Measurements from ENCODE around the gene EPHB1.

EPHB1 gene

DNA sequence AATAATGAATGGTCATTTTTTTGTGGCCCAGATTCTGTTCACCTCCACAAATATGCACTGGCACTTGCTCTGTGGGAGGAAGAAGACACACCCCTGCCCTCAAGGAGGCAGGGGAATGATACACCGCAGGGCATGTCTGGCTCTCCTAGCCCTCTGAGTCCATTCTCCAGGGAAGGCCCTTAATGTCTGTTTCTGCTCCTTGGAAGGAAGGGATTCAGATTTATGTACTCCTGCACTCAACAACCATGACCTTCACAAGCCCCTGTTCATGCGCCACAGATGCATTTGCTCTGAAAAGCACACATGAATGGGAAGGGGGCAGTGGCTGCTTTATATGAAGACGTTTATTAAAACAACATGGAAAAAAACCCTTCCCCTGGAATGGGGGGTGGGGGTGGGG is 333.8 kb downstream of the EPHB1 start:
- no peak for DNase-seq (ENCODE audit: extremely low read depth, low read depth)
- H3K4me3 ChIP-seq (replicated peaks; ENCODE audit: low read depth, low read length): no peak overlapping the region
- TF ChIP-seq, protein P1, sequence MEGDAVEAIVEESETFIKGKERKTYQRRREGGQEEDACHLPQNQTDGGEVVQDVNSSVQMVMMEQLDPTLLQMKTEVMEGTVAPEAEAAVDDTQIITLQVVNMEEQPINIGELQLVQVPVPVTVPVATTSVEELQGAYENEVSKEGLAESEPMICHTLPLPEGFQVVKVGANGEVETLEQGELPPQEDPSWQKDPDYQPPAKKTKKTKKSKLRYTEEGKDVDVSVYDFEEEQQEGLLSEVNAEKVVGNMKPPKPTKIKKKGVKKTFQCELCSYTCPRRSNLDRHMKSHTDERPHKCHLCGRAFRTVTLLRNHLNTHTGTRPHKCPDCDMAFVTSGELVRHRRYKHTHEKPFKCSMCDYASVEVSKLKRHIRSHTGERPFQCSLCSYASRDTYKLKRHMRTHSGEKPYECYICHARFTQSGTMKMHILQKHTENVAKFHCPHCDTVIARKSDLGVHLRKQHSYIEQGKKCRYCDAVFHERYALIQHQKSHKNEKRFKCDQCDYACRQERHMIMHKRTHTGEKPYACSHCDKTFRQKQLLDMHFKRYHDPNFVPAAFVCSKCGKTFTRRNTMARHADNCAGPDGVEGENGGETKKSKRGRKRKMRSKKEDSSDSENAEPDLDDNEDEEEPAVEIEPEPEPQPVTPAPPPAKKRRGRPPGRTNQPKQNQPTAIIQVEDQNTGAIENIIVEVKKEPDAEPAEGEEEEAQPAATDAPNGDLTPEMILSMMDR (IDR thresholded peaks at IDR 0.05; ENCODE audit: low read depth, low read length, missing control alignments): no peak

DNA sequence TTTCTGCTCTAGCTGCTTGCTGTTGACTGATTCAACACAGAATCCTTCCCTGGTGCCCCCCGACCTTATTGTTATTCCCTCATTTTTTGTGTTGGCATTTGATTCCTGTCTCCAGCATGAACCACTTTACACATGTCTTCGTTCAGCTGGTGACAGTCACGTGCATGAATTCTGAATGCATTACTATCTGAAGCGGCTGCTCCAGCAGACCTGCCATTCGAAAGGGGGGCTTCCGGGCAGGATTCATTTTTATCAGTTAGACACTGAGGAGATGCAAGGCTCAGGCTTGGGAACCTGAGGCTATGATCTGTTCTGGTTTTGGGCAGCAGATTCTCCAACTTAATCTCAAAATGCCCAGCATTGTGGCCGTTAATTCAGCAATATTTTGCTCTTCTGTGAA is 336.2 kb downstream of the EPHB1 start:
- H3K4me3 ChIP-seq (replicated peaks; ENCODE audit: low read depth, low read length): no peak overlapping the region
- TF ChIP-seq, protein P1 (IDR thresholded peaks at IDR 0.05; ENCODE audit: low read depth, low read length, missing control alignments): no peak
- no peak for DNase-seq (ENCODE audit: extremely low read depth, low read depth)

DNA sequence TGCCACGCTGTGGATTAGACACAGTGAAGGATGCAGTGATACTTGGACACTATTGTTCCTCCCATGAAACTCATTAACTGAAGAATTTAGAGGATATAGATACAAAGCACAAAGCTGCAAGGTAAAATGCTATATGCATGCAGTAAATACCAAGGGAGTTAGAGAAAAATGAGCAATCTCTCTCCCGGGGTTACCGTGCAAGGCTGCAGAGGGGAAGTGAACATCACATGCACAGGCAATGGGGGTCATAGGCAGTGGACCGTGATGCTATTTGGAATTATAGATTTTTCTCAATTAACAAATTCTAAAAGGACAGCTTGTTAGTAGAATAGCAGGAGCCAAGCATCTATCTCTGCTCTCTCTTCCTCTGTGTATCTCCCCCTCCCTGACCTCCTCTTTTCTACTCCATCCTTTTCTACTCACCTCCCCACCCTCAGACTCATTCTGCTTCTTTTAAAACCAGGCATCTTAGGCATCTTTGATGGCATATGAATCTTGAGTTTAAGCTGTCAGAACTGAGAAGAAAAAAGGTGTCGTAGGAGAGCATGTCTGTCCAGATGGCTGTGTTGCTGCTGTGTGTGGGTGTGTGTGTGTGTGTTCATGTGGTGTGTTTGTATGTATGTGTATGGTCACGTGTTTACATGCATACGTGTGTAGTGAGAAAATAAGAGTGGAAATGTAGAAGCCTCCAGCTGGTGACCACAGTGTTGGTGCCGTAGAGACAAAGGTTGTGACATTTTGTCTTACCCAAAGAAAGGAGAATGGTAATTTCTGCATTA is 339.0 kb downstream of the EPHB1 start:
- H3K4me3 ChIP-seq (replicated peaks; ENCODE audit: low read depth, low read length): no peak overlapping the region
- TF ChIP-seq, protein P1 (IDR thresholded peaks at IDR 0.05; ENCODE audit: low read depth, low read length, missing control alignments): no peak
- DNase-seq (ENCODE audit: extremely low read depth, low read depth): no peak

DNA sequence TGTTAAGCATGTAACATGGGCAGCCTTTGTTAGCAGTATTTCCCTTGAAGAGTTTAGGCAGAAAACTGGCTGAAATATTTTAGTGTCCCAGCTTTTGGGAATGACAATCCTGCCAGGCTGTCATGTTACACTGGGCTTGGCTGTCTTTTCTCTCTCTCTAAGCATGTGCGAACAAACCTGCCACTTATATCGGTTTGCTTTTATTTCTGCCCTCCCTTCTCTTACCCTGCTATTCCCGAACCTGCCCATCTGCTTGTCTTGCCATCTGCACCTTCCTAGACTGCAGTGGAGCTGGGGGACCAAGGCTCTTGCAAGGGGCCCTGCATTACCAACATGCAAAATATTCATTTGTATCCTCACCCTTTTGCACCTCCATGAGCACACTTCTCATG is 339.6 kb downstream of the EPHB1 start:
- no peak for DNase-seq (ENCODE audit: extremely low read depth, low read depth)
- TF ChIP-seq, protein P1 (IDR thresholded peaks at IDR 0.05; ENCODE audit: low read depth, low read length, missing control alignments): no peak
- no peak overlapping the region for H3K4me3 ChIP-seq (replicated peaks; ENCODE audit: low read depth, low read length)

DNA sequence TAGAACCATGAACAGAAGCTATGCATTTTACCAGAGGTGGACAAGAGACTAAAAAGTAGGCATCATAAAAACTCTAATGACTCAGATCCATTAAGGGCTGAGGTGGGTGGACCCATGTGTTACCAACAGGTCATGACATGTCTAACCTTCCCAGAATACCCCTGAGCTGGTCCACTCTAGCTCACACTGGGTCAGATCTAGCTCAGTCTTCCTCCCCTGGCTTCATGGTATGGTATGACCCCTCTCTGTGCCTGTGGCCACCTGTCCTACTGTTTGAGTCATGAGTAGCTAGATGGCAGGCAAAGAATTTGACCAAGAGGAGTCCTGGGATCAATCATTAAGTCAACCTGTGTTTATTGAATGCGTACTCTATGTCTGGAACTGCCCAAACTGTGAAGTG is 340.4 kb downstream of the EPHB1 start:
- TF ChIP-seq, protein P1 (IDR thresholded peaks at IDR 0.05; ENCODE audit: low read depth, low read length, missing control alignments): no peak
- no peak for DNase-seq (ENCODE audit: extremely low read depth, low read depth)

DNA sequence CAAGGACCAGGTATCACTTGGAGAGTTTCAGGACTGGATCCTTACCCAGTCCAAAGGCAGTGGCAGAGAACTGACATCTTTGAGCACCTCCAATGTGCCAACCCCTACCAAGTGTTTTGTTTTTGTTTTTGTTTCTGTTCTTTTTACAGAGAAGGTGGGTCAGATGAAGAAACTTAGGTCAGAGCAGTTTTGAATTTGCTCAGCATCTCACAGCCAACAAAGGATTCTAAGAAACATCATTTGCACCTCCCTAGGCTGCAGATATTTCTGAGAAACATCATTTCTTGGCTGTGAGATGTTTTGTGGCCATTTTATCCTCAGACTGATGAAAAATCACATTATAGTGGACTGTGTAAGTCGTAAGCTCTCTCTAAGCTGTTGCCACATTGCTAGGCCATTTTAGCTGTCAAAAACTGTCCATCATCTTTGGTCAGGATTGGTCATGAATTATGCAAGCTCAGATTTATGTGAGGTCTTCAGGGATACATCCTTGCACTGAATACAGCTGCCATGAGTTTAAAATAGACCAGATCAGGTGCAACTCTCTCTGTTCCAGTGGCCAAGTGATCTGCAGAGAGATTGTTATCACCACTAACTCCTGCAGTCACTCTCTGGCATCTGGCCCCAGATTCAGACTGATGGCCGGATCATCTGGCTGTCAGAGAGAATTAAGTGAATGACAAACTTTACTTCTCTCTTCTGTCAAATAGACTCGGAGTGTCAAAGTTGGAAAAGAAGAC is 341.5 kb downstream of the EPHB1 start:
- DNase-seq (ENCODE audit: extremely low read depth, low read depth): no peak
- TF ChIP-seq, protein P1 (IDR thresholded peaks at IDR 0.05; ENCODE audit: low read depth, low read length, missing control alignments): no peak
- H3K4me3 ChIP-seq (replicated peaks; ENCODE audit: low read depth, low read length): no peak overlapping the region

More for the DNA sequence above, 340.4 kb downstream of the EPHB1 start:
- H3K4me3 ChIP-seq (replicated peaks; ENCODE audit: low read depth, low read length): no peak overlapping the region
